ENCODE data around the gene CAMSAP1.
A peak's percentile ranks its signal among the peaks of the same experiment; 100 is the strongest.

Gene CAMSAP1

DNA sequence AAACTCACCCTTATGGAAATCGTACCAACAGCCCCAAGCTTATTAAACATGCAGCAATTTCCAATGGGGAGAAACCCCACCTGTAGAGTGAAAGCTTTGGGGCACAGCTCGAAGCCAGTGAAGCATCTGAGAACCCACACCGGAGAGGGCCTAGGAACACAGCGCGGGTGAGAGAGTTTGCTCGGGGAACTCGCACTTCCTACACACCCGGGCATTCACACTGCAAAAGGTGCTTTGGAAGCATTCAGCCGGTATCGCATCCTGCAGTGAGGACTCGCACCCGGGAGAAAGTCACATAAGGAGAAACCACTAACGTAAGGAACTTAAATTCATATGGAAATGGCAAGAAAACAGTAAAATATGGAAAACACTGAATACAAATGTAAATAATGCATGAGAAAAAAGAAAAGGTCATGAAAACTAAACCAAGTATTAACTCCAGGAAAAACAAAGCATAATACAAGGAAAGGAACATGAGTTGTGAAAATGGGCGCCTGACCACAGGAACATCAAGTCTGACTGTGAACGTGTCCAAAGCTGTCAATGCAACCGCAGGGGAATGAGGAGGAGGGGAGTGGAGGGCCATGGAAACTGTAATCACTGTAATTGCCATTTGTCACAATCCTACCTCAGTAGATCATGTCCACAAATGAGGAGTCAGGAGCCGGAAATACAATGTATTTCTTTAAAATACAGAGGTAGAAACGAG lies 28.7 kb downstream of the CAMSAP1 start:
- no peak for DNase-seq

DNA sequence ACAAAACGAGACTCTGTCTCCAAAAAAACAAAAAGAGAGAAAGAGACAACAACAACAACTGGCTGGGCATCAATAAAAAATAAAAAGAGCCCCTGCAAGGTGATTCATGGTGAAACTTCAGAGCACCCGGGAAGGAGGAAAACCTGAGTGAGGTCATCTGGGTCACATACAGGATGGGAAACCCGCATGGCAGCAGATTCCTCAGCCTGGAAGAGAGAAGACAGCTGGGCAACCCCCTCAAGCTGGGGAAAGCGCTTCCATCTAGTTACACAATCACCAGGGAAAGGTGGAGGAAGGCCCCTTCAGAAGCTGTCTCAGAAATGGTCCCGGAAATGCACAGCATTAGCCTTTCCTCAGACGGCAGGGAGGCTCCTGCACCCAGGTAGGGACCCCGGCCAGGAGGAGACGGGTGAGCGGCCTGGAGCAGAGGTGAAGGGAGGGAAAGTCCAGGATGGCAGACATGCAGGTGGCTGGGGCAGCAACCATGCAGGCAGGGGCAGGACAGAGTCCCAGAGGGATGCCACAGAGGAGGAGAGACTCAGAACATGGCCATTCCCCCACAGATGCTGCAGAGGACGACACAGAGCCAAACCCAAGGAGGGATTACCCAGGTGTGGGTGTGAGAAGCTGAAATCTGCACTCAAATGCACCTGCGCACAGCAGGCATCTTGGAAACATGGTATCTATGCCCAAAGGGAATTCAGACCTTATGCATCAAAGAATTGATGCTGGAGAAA lies 29.4 kb downstream of the CAMSAP1 start:
- DNase-seq, result no peak

- DNase-seq, result no peak
Measured at GRCh38 chr9:135876936-135877335, 30.4 kb downstream of the CAMSAP1 start.

- no peak for DNase-seq
Measured at GRCh38 chr9:135874859-135875258, 32.5 kb downstream of the CAMSAP1 start.

- DNase-seq, result no peak
Measured at GRCh38 chr9:135869909-135870308, 37.4 kb downstream of the CAMSAP1 start.

GRCh38 chr9:135865531-135865930 lies 41.8 kb downstream of the CAMSAP1 start:
- no peak for DNase-seq

GRCh38 chr9:135864447-135865049 lies 42.8 kb downstream of the CAMSAP1 start:
- DNase-seq, result no peak

GRCh38 chr9:135862809-135863208 lies 44.5 kb downstream of the CAMSAP1 start:
- no peak for DNase-seq

- DNase-seq, result no peak
Measured at GRCh38 chr9:135858491-135859185, 48.7 kb downstream of the CAMSAP1 start.

GRCh38 chr9:135857843-135858242 lies 49.5 kb downstream of the CAMSAP1 start:
- DNase-seq, result no peak

DNA sequence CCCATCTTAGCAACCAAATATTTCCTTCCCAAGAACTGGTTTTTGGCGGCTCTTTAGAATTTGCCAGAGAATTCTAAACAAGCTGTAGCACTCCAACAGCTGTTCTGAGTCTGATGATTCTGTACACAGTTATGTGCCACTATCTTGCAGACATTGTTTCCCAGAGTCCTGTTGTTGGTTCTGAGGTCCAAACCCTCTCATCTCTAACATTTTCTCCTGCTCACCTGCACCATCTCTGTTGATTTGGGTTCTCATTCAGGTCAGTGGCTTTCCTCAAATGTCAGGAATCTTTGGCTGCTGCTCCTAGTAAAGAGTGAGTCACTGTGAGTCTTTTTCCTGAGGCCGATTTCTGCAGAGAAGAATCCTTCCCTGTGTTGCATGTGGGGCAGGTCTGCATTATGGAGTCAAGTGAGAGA lies 50.0 kb downstream of the CAMSAP1 start:
- no peak for DNase-seq

GRCh38 chr9:135851748-135852147 lies 55.6 kb downstream of the CAMSAP1 start:
- DNase-seq, result peak in 1 of 2 experiments; percentile 62

DNA sequence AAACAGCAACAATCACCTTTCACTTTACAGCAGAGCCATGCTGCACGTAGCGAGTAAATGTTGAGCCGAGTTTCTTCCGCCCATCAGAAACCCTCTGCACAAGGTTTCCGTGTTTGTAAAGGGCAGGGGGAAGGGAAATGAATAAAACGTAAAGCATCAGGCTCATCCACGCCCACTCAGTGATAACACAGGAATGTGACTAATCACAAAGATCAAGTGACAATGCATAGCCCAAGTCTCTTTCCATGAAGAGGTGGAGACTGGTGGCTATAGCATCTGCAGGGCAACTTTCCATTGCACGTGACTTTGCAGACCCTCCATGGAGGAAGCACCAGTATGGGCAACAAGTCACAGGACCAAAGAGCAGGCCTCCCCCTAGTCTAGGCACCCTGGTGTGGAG lies 56.6 kb downstream of the CAMSAP1 start:
- no peak for DNase-seq

GRCh38 chr9:135849181-135849580 lies 58.2 kb downstream of the CAMSAP1 start:
- no peak for DNase-seq

DNA sequence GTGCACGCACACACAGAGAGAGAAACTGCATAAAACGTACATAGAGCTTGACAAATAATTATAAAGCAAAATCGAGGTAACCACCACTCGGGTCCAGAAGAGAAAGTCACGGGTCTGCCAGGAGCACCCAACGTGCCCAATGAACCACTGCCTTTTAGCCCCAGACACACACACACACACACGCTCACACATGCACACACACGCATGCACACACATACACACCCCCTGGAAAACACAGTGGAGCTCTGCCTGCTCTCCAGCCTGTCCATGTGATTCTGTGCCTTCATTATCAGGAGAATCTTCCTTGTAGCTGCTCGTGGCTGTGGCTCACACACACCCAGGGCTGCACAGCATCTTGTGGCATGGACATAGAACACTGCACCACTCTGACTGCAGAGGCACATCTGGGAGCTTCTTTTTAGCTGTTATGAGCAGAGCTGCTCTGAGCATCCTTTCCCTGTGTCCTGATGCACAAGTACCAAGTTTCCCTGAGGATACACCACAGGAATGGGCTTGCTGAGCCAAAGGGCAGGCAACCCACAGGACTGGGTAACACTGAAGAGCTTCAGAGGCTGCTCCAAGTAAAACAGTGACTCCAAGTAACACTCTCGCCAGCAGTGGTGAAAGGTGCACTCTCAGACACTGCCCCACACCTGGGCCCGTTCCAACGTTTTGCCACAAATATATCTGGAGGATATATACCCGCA lies 58.9 kb downstream of the CAMSAP1 start:
- no peak for DNase-seq

GRCh38 chr9:135847833-135848232 lies 59.5 kb downstream of the CAMSAP1 start:
- no peak for DNase-seq

- no peak for DNase-seq
Measured at GRCh38 chr9:135840539-135840938, 66.8 kb downstream of the CAMSAP1 start.

GRCh38 chr9:135840107-135840506 lies 67.2 kb downstream of the CAMSAP1 start:
- no peak for DNase-seq

DNA sequence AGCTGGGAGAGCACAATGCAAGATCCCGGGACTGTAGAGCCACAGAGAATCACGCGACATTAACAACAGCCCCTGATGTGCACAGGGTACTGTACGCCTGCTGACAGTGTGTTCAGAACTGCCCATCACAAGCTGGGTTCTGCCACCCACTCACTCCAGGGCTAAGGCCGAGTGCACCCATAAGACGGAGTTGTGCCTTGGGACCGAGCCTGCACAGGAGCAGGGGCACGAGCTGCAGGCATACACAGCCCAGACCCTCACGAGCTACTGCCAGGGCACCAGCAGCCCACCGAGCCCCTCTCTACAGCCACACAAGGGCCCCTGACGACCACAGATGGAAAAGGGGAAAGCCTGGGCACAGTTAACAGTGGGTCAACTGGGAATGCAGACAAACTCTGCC lies 67.8 kb downstream of the CAMSAP1 start:
- no peak for DNase-seq

- DNase-seq, result no peak
Measured at GRCh38 chr9:135835131-135835530, 72.2 kb downstream of the CAMSAP1 start.

- DNase-seq, result no peak
Measured at GRCh38 chr9:135833864-135834263, 73.5 kb downstream of the CAMSAP1 start.

GRCh38 chr9:135830496-135830895 lies 76.8 kb downstream of the CAMSAP1 start:
- no peak for DNase-seq

- DNase-seq, result no peak
Measured at GRCh38 chr9:135828656-135829055, 78.7 kb downstream of the CAMSAP1 start.
